ENCODE measurements around the gene NUP214. TPM values are rescaled to one million over a fixed set of nuclear protein-coding genes. Genes with fewer than 3 reads are reported as not detected.

Gene NUP214
- polyA plus RNA-seq, 1 of the 3 experiments (the other 2 are of a cell fraction) = 8.0 TPM

DNA sequence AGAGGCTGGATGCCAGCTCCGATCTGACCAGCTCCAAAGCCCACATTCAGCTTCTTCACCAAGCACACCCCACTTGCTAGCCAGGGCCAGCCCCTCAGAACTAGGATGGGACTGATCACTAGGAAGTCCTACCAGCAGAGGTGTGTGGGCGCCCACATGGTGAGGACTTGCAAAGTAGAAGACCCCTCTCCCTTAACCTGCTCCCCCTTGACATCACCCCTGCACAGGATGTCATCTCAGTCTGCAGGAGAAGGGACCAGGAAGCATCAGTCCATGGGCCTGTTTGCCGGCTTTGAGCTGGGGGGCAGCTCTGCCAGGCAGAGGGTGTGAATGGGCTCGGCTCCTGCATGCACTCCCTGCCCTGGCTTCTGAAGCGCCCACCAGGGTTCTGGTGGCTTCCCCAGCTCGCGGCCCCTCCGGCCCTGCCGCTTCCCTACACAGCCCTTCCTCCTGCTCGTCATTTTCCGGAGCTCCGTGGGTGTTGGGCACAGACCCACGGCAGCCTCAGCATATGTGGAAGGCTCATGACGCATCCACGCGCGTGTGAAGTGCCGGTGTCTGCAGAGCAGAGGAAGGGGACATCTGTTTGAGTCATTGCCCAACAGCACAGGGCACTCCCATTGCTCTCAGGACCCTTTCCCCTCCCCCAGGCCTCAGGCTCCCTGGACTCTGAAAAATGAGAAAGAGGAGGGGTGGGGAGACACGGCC lies 154.6 kb downstream of the NUP214 start:
- Histone ChIP-seq H2AFZ (ENCODE audit: low read depth) (no peak overlapping the region), H4K20me1 (ENCODE audit: insufficient read depth) (no peaks in the 10 kb centered on the region), H3K4me2 (no peak overlapping the region), H3K79me2 (ENCODE audit: insufficient read depth) (no peaks in the 10 kb centered on the region), H3K4me1 (ENCODE audit: control insufficient read depth in 1 of 2, insufficient read depth in 2 of 2, low read depth in 1 of 2, low read length in 1 of 2) (peaks cover 0 to 4% of the 10 kb centered on the region in 2 experiments; a peak in 1 of 4 replicates), H3F3A (replicated peaks; ENCODE audit: insufficient read depth) (no peaks in the 10 kb centered on the region), H3K4me3 (ENCODE audit: low read depth in 2 of 2, low read length in 1 of 2) (no peak overlapping the region), H3K27ac (ENCODE audit: low read depth in 2 of 2, low read length in 1 of 2) (no peak overlapping the region), H3K36me3 (replicated peaks in 1 of 2; ENCODE audit: control insufficient read depth in 1 of 2, insufficient read depth in 2 of 2, low read length in 1 of 2) (no peaks in the 10 kb centered on the region), H3K27me3 (ENCODE audit: insufficient read depth) (peaks cover 7% of the 10 kb centered on the region; the same call in 1 of the 2 replicates), H3K9me2 (no peaks in the 10 kb centered on the region), H3K9ac (no peak overlapping the region), H3K9me3 (no peaks in the 10 kb centered on the region)
- TF ChIP-seq GABPA (IDR thresholded peaks at IDR 0.05; ENCODE audit: low read depth) (no peak), NFIC (IDR thresholded peaks at IDR 0.05; ENCODE audit: borderline replicate concordance) (no peak), MXI1 (IDR thresholded peaks at IDR 0.05; ENCODE audit: low read depth, low read length) (no peak), ZBTB33 (IDR thresholded peaks at IDR 0.05; ENCODE audit: borderline replicate concordance, low read depth) (no peak), GATA2 (CRISPR knock-in tag; IDR thresholded peaks at IDR 0.05) (no peak), SMC3 (IDR thresholded peaks at IDR 0.05; ENCODE audit: low read depth, low read length) (no peak), MEF2A (IDR thresholded peaks at IDR 0.05; ENCODE audit: borderline replicate concordance, low read depth) (no peak), POLR2AphosphoS5 (IDR thresholded peaks at IDR 0.05; ENCODE audit: low read depth, low read length) (no peak), RFX5 (IDR thresholded peaks at IDR 0.05; ENCODE audit: low read length) (no peak), IRF3 (IDR thresholded peaks at IDR 0.05; ENCODE audit: low read depth, low read length) (no peak)
- CTCF ChIA-PET = no interaction called here
- POLR2A ChIA-PET = interaction anchor here (1.6 kb wide), 1 partner anchor 9 kb away, joined by 3 read pairs; the partner anchor contains the start of gene PLPP7
- DNase-seq = no peak
- 78% methylated on average over 17 of the region's 19 CpGs for WGBS (ENCODE audit: low lambda C conversion rate)

DNA sequence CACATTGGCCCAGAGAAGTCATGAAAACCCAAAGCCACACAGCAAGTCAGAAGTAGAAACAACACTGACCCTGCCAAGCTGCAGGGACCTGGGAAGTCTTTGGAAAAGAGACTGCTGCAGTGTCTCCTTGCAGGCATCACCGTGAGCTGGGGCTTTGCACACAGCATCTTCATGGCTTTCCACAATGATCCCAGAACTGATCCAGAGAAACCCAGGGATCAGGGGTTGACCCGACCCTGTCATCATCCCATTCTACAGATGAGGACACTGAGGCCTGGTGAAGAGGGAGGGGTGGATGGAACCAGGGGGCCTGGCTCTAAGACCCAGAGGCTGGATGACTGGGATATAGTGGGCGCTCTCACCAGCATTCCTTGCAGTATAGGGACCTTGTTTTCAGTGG lies 155.3 kb downstream of the NUP214 start:
- POLR2A ChIA-PET = interaction anchor here (0.6 to 1.6 kb wide), 2 partner anchors 9 to 50 kb away, joined by 3 read pairs; partner anchors contain the start of gene PLPP7
- Histone ChIP-seq H3K4me1 (ENCODE audit: control insufficient read depth in 1 of 2, insufficient read depth in 2 of 2, low read depth in 1 of 2, low read length in 1 of 2) (peaks cover 0 to 4% of the 10 kb centered on the region in 2 experiments; a peak in 1 of 4 replicates), H3K4me3 (ENCODE audit: low read depth in 2 of 2, low read length in 1 of 2) (no peak overlapping the region), H3K9me3 (no peaks in the 10 kb centered on the region), H3K27ac (ENCODE audit: low read depth in 2 of 2, low read length in 1 of 2) (no peak overlapping the region), H3K36me3 (replicated peaks in 1 of 2; ENCODE audit: control insufficient read depth in 1 of 2, insufficient read depth in 2 of 2, low read length in 1 of 2) (no peaks in the 10 kb centered on the region), H3F3A (replicated peaks; ENCODE audit: insufficient read depth) (no peaks in the 10 kb centered on the region), H3K79me2 (ENCODE audit: insufficient read depth) (no peaks in the 10 kb centered on the region), H3K27me3 (ENCODE audit: insufficient read depth) (peaks cover 7% of the 10 kb centered on the region; the same call in 1 of the 2 replicates), H2AFZ (ENCODE audit: low read depth) (no peak overlapping the region), H3K9ac (no peak overlapping the region), H4K20me1 (ENCODE audit: insufficient read depth) (no peaks in the 10 kb centered on the region), H3K4me2 (no peak overlapping the region), H3K9me2 (no peaks in the 10 kb centered on the region)
- CTCF ChIA-PET = no interaction called here
- no peak for DNase-seq
- WGBS (ENCODE audit: low lambda C conversion rate) = 50% methylated on average over 2 of the region's 3 CpGs
- TF ChIP-seq, protein P1, sequence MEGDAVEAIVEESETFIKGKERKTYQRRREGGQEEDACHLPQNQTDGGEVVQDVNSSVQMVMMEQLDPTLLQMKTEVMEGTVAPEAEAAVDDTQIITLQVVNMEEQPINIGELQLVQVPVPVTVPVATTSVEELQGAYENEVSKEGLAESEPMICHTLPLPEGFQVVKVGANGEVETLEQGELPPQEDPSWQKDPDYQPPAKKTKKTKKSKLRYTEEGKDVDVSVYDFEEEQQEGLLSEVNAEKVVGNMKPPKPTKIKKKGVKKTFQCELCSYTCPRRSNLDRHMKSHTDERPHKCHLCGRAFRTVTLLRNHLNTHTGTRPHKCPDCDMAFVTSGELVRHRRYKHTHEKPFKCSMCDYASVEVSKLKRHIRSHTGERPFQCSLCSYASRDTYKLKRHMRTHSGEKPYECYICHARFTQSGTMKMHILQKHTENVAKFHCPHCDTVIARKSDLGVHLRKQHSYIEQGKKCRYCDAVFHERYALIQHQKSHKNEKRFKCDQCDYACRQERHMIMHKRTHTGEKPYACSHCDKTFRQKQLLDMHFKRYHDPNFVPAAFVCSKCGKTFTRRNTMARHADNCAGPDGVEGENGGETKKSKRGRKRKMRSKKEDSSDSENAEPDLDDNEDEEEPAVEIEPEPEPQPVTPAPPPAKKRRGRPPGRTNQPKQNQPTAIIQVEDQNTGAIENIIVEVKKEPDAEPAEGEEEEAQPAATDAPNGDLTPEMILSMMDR (IDR thresholded peaks at IDR 0.05) = no peak
- no peak for TF ChIP-seq JUND (IDR thresholded peaks at IDR 0.05)
- TF ChIP-seq YY1 (IDR thresholded peaks at IDR 0.05; ENCODE audit: low read depth) = no peak
- TF ChIP-seq, protein P2, sequence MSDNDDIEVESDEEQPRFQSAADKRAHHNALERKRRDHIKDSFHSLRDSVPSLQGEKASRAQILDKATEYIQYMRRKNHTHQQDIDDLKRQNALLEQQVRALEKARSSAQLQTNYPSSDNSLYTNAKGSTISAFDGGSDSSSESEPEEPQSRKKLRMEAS (IDR thresholded peaks at IDR 0.05; ENCODE audit: low read depth) = no peak
- no peak for TF ChIP-seq TAF1 (IDR thresholded peaks at IDR 0.05; ENCODE audit: borderline replicate concordance, low read depth, low read length)
- TF ChIP-seq FOSL2 (IDR thresholded peaks at IDR 0.05; ENCODE audit: borderline replicate concordance, low read depth) = no peak
- no peak for TF ChIP-seq EP300 (IDR thresholded peaks at IDR 0.05; ENCODE audit: borderline replicate concordance in 1 of 2, low read depth in 1 of 2, low read length in 1 of 2)
- no peak for TF ChIP-seq RCOR1 (IDR thresholded peaks at IDR 0.05; ENCODE audit: low read length)
- no peak for TF ChIP-seq SIN3A (IDR thresholded peaks at IDR 0.05; ENCODE audit: borderline replicate concordance, low read depth, low read length)
- TF ChIP-seq RXRA (IDR thresholded peaks at IDR 0.05; ENCODE audit: borderline replicate concordance, low read depth) = no peak
- no peak for TF ChIP-seq GABPA (IDR thresholded peaks at IDR 0.05; ENCODE audit: low read depth)
- no peak for TF ChIP-seq PBX3 (IDR thresholded peaks at IDR 0.05)
- TF ChIP-seq NFIC (IDR thresholded peaks at IDR 0.05; ENCODE audit: borderline replicate concordance) = no peak
- TF ChIP-seq GATA2 (CRISPR knock-in tag; IDR thresholded peaks at IDR 0.05) = no peak
- no peak for TF ChIP-seq RAD21 (IDR thresholded peaks at IDR 0.05; ENCODE audit: low read length)
- no peak for TF ChIP-seq RFX5 (IDR thresholded peaks at IDR 0.05; ENCODE audit: low read length)

All from SK-N-SH (cell line).